Peyer's patch (tissue), 4 donors: Measurements from ENCODE around the gene GRHL3.

Experiments
- CTCF ChIP-seq, 6 experiments: fragments of 450-650 bp in 4 of 6; fragments of 200-600 bp in 2 of 6; sonication (generic) in 1 of 6; IDR thresholded peaks; one replicate each; pipeline ENCODE4 v1.5.1; 2017 to 2019; ENCODE audit warnings: antibody characterized with exemption in 6 of 6, mild to moderate bottlenecking in 3 of 6, moderate library complexity in 1 of 6
- POLR2A ChIP-seq, 2 donors: fragments of 450-650 bp; IDR thresholded peaks; one replicate each; pipeline ENCODE4 v1.5.1; 2017; ENCODE audit warnings: antibody characterized with exemption in 2 of 2, mild to moderate bottlenecking in 2 of 2, moderate library complexity in 2 of 2

DNA sequence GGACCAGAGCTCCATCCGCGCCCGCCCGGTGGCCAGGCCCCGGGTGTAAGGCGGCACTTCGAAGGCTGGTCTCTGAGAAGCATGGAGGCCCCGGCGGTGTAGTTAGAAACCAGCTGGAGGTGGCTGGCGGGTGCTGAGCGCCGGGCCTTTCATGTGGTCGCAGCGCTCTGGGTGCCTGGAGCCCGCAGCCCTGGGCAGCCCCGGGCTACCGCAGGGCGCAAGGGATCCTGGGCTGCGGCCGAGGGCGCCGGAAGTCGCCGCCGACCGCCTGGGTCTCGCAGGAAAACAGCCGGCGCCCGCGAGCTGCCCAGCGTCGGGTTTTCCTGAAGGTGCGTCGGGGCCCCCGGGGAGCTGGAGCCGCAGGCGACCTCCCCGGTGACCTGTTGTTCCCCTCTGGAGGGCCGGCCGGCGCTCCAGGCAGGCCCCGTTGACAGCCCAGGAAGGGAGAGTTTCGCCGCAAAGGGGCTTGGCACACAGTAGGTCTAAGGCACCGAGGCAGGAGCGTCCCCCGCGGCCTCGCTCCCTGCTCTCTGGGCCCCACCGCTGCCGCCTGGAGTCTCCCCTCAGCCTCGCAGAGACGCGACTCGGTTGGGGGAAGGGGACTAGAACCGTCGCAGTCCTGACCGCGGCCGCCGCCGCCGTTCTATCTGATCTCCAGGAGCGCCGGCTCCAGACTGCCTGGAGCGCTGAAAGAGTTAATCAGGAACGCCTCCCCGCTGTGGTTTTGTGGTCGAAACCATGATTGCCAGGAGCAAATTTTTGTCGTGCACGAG, 2.7 kb downstream of the GRHL3 start:
- no peak for TF ChIP-seq CTCF (IDR thresholded peaks at IDR 0.05)
- no peak for TF ChIP-seq POLR2A (IDR thresholded peaks at IDR 0.05)
